Spleen (tissue), 7 donors: ENCODE results near the gene EMC10.

Experiments used
- POLR2A ChIP-seq, 3 donors: fragments of 450-650 bp; IDR thresholded peaks; one replicate each; pipeline ENCODE4 v1.5.1; 2017; ENCODE audit warnings: antibody characterized with exemption in 3 of 3, mild to moderate bottlenecking in 1 of 3
- TF ChIP-seq, protein P1 (sequence below), 11 experiments: fragments of 200-600 bp in 7 of 11; fragments of 450-650 bp in 4 of 11; sonication (generic) in 4 of 11; IDR thresholded peaks in 8 of 11; conservative IDR thresholded peaks in 3 of 11; 1 replicate in 7 of 11; 2 replicates in 4 of 11; pipeline versions ENCODE4 v1.4.0 to v1.8.0; 2016 to 2021; ENCODE audit warnings: antibody characterized with exemption in 11 of 11, inconsistent platforms in 4 of 11, mild to moderate bottlenecking in 1 of 11
- donor health status: DM: no; HTN: no; CAD: no; lungs with moderate emphysema.
- donor health status: DM: no; HTN: no; CAD: no.
- donor health status: DM: no; HTN: no; CAD: no.

DNA sequence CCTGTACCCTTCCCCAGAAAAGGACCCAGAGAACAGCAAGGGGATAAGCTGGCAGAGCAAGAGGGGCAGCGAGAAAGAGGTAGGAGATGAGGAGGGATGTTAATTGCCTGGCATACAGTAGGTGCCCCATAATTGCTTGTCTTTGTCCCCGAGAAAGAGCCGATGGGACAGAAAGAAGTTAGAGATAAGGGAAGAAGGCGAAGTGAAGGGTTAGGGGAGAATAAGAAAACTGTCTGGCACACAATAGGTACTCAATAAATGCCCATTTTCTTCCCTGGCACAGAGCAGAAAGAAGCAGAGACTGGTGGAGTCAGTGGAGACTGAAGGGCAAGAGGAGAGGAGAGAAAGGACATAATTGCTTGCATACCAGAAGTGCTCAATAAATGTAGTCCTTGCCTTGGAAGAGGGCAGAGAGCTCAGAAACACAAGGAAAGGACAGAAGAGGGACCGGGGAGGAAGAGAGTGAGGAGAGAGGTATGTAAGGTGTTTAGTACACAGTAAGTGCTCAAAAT is 18.8 kb downstream of the EMC10 start:
- TF ChIP-seq POLR2A (IDR thresholded peaks at IDR 0.05): no peak
- TF ChIP-seq, protein P1, sequence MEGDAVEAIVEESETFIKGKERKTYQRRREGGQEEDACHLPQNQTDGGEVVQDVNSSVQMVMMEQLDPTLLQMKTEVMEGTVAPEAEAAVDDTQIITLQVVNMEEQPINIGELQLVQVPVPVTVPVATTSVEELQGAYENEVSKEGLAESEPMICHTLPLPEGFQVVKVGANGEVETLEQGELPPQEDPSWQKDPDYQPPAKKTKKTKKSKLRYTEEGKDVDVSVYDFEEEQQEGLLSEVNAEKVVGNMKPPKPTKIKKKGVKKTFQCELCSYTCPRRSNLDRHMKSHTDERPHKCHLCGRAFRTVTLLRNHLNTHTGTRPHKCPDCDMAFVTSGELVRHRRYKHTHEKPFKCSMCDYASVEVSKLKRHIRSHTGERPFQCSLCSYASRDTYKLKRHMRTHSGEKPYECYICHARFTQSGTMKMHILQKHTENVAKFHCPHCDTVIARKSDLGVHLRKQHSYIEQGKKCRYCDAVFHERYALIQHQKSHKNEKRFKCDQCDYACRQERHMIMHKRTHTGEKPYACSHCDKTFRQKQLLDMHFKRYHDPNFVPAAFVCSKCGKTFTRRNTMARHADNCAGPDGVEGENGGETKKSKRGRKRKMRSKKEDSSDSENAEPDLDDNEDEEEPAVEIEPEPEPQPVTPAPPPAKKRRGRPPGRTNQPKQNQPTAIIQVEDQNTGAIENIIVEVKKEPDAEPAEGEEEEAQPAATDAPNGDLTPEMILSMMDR (IDR thresholded peaks at IDR 0.05 in 8 of 11, conservative IDR thresholded peaks at IDR 0.05 in 3 of 11): no peak
